Liver (tissue), 9 donors: ENCODE results near the gene WWC2. TPM values are rescaled to one million over a fixed set of nuclear protein-coding genes. Genes with fewer than 3 reads are reported as not detected.

Source experiments
- DNase-seq: peaks from one replicate; pipeline ENCODE4 v3.0.0-alpha.2; 2017; ENCODE audit warnings: low spot score
- H3K27ac ChIP-seq, 2 donors: one replicate each; pipeline ENCODE4 v1.7.0; 2013; ENCODE audit warnings: inconsistent platforms in 2 of 2, low read length in 2 of 2, control low read depth in 1 of 2, low read depth in 1 of 2, mild to moderate bottlenecking in 1 of 2
- H3K27me3 ChIP-seq, 4 donors: one replicate each; pipeline versions ENCODE4 v1.6.1 to v1.7.0; 2013; ENCODE audit warnings: low read length in 3 of 4, inconsistent platforms in 1 of 4, mild to moderate bottlenecking in 1 of 4, moderate library complexity in 1 of 4; ENCODE audit not compliant: control insufficient read depth in 4 of 4, insufficient read depth in 4 of 4
- H3K36me3 ChIP-seq, 4 donors: one replicate each; pipeline versions ENCODE4 v1.6.1 to v1.7.0; 2013; ENCODE audit warnings: low read length in 3 of 4, mild to moderate bottlenecking in 3 of 4, low read depth in 1 of 4, moderate library complexity in 1 of 4; ENCODE audit not compliant: control insufficient read depth in 4 of 4, insufficient read depth in 3 of 4
- H3K4me1 ChIP-seq, 4 donors: one replicate each; pipeline versions ENCODE4 v1.6.1 to v1.7.0; 2013; ENCODE audit warnings: low read length in 3 of 4, mild to moderate bottlenecking in 3 of 4, moderate library complexity in 1 of 4; ENCODE audit not compliant: control insufficient read depth in 4 of 4, insufficient read depth in 4 of 4
- H3K4me3 ChIP-seq, 3 donors: one replicate each; pipeline versions ENCODE4 v1.6.1 to v1.7.0; 2013; ENCODE audit warnings: low read length in 3 of 3, control low read depth in 1 of 3, low read depth in 1 of 3, mild to moderate bottlenecking in 1 of 3
- H3K9ac ChIP-seq, 2 donors: one replicate each; pipeline ENCODE4 v1.7.0; 2013; ENCODE audit warnings: low read length in 2 of 2, mild to moderate bottlenecking in 2 of 2, moderate library complexity in 2 of 2, control low read depth in 1 of 2, low read depth in 1 of 2
- H3K9me3 ChIP-seq, 4 donors: one replicate each; pipeline versions ENCODE4 v1.6.1 to v1.7.0; 2013; ENCODE audit warnings: low read length in 3 of 4; ENCODE audit not compliant: control insufficient read depth in 4 of 4
- ATF3 ChIP-seq: IDR thresholded peaks from 2 replicates; pipeline ENCODE4 v1.6.1; 2016; ENCODE audit warnings: antibody characterized with exemption
- CTCF ChIP-seq: fragments of 150-350 bp; IDR thresholded peaks from 2 replicates; pipeline ENCODE4 v1.5.1; 2017; ENCODE audit warnings: improper control_type of control experiment, low read depth, low read length; ENCODE audit not compliant: missing input control
- EGR1 ChIP-seq, 2 donors: IDR thresholded peaks; 2 replicates each; pipeline ENCODE4 v1.6.1; 2016 to 2018; ENCODE audit warnings: antibody characterized with exemption in 2 of 2, low read depth in 2 of 2
- FOXA1 ChIP-seq: IDR thresholded peaks from 2 replicates; pipeline ENCODE4 v1.6.1; 2016; ENCODE audit warnings: antibody characterized with exemption
- FOXA2 ChIP-seq: IDR thresholded peaks from 2 replicates; pipeline ENCODE4 v1.6.1; 2016; ENCODE audit warnings: antibody characterized with exemption
- GABPA ChIP-seq, 2 donors: IDR thresholded peaks in 1 of 2; conservative IDR thresholded peaks in 1 of 2; 2 replicates each; pipeline ENCODE4 v1.6.1; 2016; ENCODE audit warnings: antibody characterized with exemption in 2 of 2, mild to moderate bottlenecking in 1 of 2, moderate library complexity in 1 of 2
- HNF4A ChIP-seq, 2 donors: conservative IDR thresholded peaks; 2 replicates each; pipeline ENCODE4 v1.6.1; 2016; ENCODE audit warnings: antibody characterized with exemption in 2 of 2, mild to moderate bottlenecking in 2 of 2
- HNF4G ChIP-seq: IDR thresholded peaks from 2 replicates; pipeline ENCODE4 v1.6.1; 2016; ENCODE audit warnings: antibody characterized with exemption
- JUND ChIP-seq, 2 donors: IDR thresholded peaks; 2 replicates each; pipeline ENCODE4 v1.6.1; 2016; ENCODE audit warnings: antibody characterized with exemption in 2 of 2
- MAX ChIP-seq: IDR thresholded peaks from 2 replicates; pipeline ENCODE4 v1.6.1; 2016; ENCODE audit warnings: antibody characterized with exemption
- NR2F2 ChIP-seq: IDR thresholded peaks from 2 replicates; pipeline ENCODE4 v1.6.1; 2016; ENCODE audit warnings: antibody characterized with exemption
- RAD21 ChIP-seq, 2 donors: IDR thresholded peaks; 2 replicates each; pipeline ENCODE4 v1.6.1; 2016; ENCODE audit warnings: antibody characterized with exemption in 2 of 2, mild to moderate bottlenecking in 2 of 2
- REST ChIP-seq: IDR thresholded peaks from 2 replicates; pipeline ENCODE4 v1.6.1; 2016; ENCODE audit warnings: antibody characterized with exemption, mild to moderate bottlenecking
- RXRA ChIP-seq, 2 donors: IDR thresholded peaks; 2 replicates each; pipeline ENCODE4 v1.6.1; 2017 to 2018; ENCODE audit warnings: antibody characterized with exemption in 2 of 2, mild to moderate bottlenecking in 1 of 2
- SP1 ChIP-seq: IDR thresholded peaks from 2 replicates; pipeline ENCODE4 v1.6.1; 2018; ENCODE audit warnings: antibody characterized with exemption, mild to moderate bottlenecking
- TAF1 ChIP-seq: conservative IDR thresholded peaks from 2 replicates; pipeline ENCODE4 v1.6.1; 2016; ENCODE audit warnings: antibody characterized with exemption, mild to moderate bottlenecking
- YY1 ChIP-seq: IDR thresholded peaks from 2 replicates; pipeline ENCODE4 v1.6.1; 2016; ENCODE audit warnings: antibody characterized with exemption, mild to moderate bottlenecking
- ZBTB33 ChIP-seq: IDR thresholded peaks from 2 replicates; pipeline ENCODE4 v1.6.1; 2016; ENCODE audit warnings: antibody characterized with exemption
- WGBS: extraction: QIAGEN DNeasy Blood & Tissue Kit; methylation state at CpG from one replicate; pipeline ENCODE4 v1.1.7; 2013; 5-methylcytosine and 5-hydroxymethylcytosine counted together
- polyA plus RNA-seq, 2 donors: library from polyadenylated mRNA; stranded (reverse) in 1 of 2; unstranded in 1 of 2; fragments of 200-250 nt in 1 of 2; fragments of >200 nt in 1 of 2; fragmentation: Nextera tagmentation in 1 of 2; extraction: Ambion mirVana in 1 of 2; gene quantifications; one replicate each; pipeline versions ENCODE4 v1.2.1 to v1.2.3, GENCODE V29; 2013 to 2015
- total RNA-seq, 2 donors: library from RNA; depleted of rRNA; stranded (reverse); fragments of >200 nt; gene quantifications; one replicate each; pipeline ENCODE4 v1.2.3, GENCODE V29; 2014
- donor health status: healthy.
- donor health status: healthy.
- donor health status: healthy.
- donor health status: healthy.
- donor health status: healthy.

Gene WWC2
- total and polyA plus RNA-seq, 4 donors, result 8.6 to 60.1 (median 13.3) TPM

GRCh38 chr4:183081116-183081469 lies 18.0 kb upstream of the WWC2 start:
- Histone ChIP-seq H3K4me3 (no peak overlapping the region), H3K9me3 (no peaks in the 10 kb centered on the region), H3K27me3 (no peaks in the 10 kb centered on the region), H3K4me1 (peaks cover 5 to 15% (median 12%) of the 10 kb centered on the region in 4 donors), H3K9ac (no peak overlapping the region), H3K27ac (peak overlapping the region; percentile 66 to 70), H3K36me3 (no peaks in the 10 kb centered on the region)
- TF ChIP-seq GABPA (IDR thresholded peaks at IDR 0.05 in 1 of 2, conservative IDR thresholded peaks at IDR 0.05 in 1 of 2) (no peak), REST (no peak), CTCF (no peak), HNF4G (peak; percentile 50), ATF3 (no peak), RXRA (IDR thresholded peaks at IDR 0.05) (no peak), RAD21 (IDR thresholded peaks at IDR 0.05) (peak in 1 of 2 donors; percentile 19), FOXA1 (peak; percentile 15), EGR1 (IDR thresholded peaks at IDR 0.05; ENCODE audit: low read depth in 2 of 2) (peak in 1 of 2 donors; percentile 41), NR2F2 (no peak), MAX (no peak), ZBTB33 (no peak), HNF4A (conservative IDR thresholded peaks at IDR 0.05) (peak; percentile 76 to 86), TAF1 (no peak), JUND (IDR thresholded peaks at IDR 0.05) (no peak), YY1 (no peak), FOXA2 (no peak), SP1 (peak; percentile 67)
- 23% methylated on average over 3 of the region's 3 CpGs for WGBS
- no peak for DNase-seq
